Mesenchymal stem cell (in vitro differentiated cells and primary cell): ENCODE results near the gene TTYH1. TPM values are rescaled to one million over a fixed set of nuclear protein-coding genes. Genes with fewer than 3 reads are reported as not detected.
"Not testable (repeated sequence)": the region's sequence is repeated elsewhere in the genome, so short reads cannot be mapped to it uniquely, and the experiment has no call there.

ENCODE experiments used
- DNase-seq: peaks from one replicate; pipeline ENCODE4 v3.0.0-alpha.2; 2013
- H2AFZ ChIP-seq: one replicate; pipeline ENCODE4 v1.6.1; 2013; ENCODE audit warnings: low read depth, mild to moderate bottlenecking, control low read depth, inconsistent platforms, low read length, moderate library complexity
- H2AK5ac ChIP-seq: 2 replicates; pipeline ENCODE4 v1.6.1; 2013; ENCODE audit warnings: low read length, moderate library complexity, mild to moderate bottlenecking, inconsistent platforms; ENCODE audit not compliant: severe bottlenecking
- H2BK120ac ChIP-seq: one replicate; pipeline ENCODE4 v1.6.1; 2013; ENCODE audit warnings: low read depth, mild to moderate bottlenecking, inconsistent platforms, low read length, moderate library complexity
- H2BK12ac ChIP-seq, 2 experiments: one replicate each; pipeline ENCODE4 v1.6.1; 2013; ENCODE audit warnings: inconsistent platforms in 2 of 2, low read length in 2 of 2, mild to moderate bottlenecking in 2 of 2, moderate library complexity in 2 of 2, control low read depth in 1 of 2
- H2BK15ac ChIP-seq: one replicate; pipeline ENCODE4 v1.6.1; 2013; ENCODE audit warnings: mild to moderate bottlenecking, low read depth, inconsistent platforms; ENCODE audit not compliant: poor library complexity, severe bottlenecking
- H2BK5ac ChIP-seq: 2 replicates; pipeline ENCODE4 v1.6.1; 2013; ENCODE audit warnings: low read depth, mild to moderate bottlenecking, low read length, control low read depth, inconsistent platforms; ENCODE audit not compliant: poor library complexity, severe bottlenecking
- H3K14ac ChIP-seq, 2 experiments: one replicate each; pipeline ENCODE4 v1.6.1; 2013; ENCODE audit warnings: inconsistent platforms in 2 of 2, low read length in 2 of 2, control low read depth in 1 of 2, mild to moderate bottlenecking in 1 of 2, moderate library complexity in 1 of 2
- H3K18ac ChIP-seq, 2 experiments: one replicate each; pipeline ENCODE4 v1.6.1; 2013; ENCODE audit warnings: inconsistent platforms in 2 of 2, low read length in 2 of 2, control low read depth in 1 of 2, low read depth in 1 of 2, mild to moderate bottlenecking in 1 of 2
- H3K23ac ChIP-seq, 2 experiments: one replicate each; pipeline ENCODE4 v1.6.1; 2013; ENCODE audit warnings: inconsistent platforms in 2 of 2, low read length in 2 of 2, mild to moderate bottlenecking in 2 of 2, moderate library complexity in 2 of 2, control low read depth in 1 of 2
- H3K27ac ChIP-seq: 2 replicates; pipeline ENCODE4 v1.5.1; 2013; ENCODE audit warnings: mild to moderate bottlenecking, moderate library complexity, low read length, control low read depth, inconsistent platforms; ENCODE audit not compliant: poor library complexity, severe bottlenecking
- H3K27me3 ChIP-seq, 2 experiments: 2 replicates each; pipeline versions ENCODE4 v1.6.1 to v1.7.0; 2013; ENCODE audit warnings: low read length in 2 of 2, mild to moderate bottlenecking in 2 of 2, moderate library complexity in 2 of 2, control low read depth in 1 of 2, inconsistent platforms in 1 of 2; ENCODE audit not compliant: control insufficient read depth in 1 of 2, insufficient read depth in 1 of 2
- H3K36me3 ChIP-seq, 2 experiments: 2 replicates each; pipeline versions ENCODE4 v1.6.1 to v1.7.0; 2013; ENCODE audit warnings: low read length in 2 of 2, control low read depth in 1 of 2, inconsistent platforms in 1 of 2, low read depth in 1 of 2, mild to moderate bottlenecking in 1 of 2; ENCODE audit not compliant: insufficient read depth in 2 of 2, control insufficient read depth in 1 of 2
- H3K4ac ChIP-seq, 2 experiments: one replicate each; pipeline ENCODE4 v1.6.1; 2013; ENCODE audit warnings: inconsistent platforms in 2 of 2, low read length in 2 of 2, mild to moderate bottlenecking in 2 of 2, moderate library complexity in 2 of 2, control low read depth in 1 of 2, low read depth in 1 of 2
- H3K4me1 ChIP-seq: 2 replicates; pipeline ENCODE4 v1.6.1; 2013; ENCODE audit warnings: low read depth, low read length, control low read depth; ENCODE audit not compliant: control insufficient read depth, insufficient read depth
- H3K4me2 ChIP-seq: 2 replicates; pipeline ENCODE4 v1.6.1; 2013; ENCODE audit warnings: low read length, mild to moderate bottlenecking, inconsistent platforms; ENCODE audit not compliant: poor library complexity, severe bottlenecking
- H3K4me3 ChIP-seq, 2 experiments: 2 replicates each; pipeline versions ENCODE4 v1.5.1 to v1.7.0; 2013; ENCODE audit warnings: low read length in 2 of 2, mild to moderate bottlenecking in 2 of 2, control low read depth in 1 of 2, low read depth in 1 of 2; ENCODE audit not compliant: insufficient read depth in 1 of 2
- H3K79me1 ChIP-seq: replicated peaks from 2 replicates; pipeline ENCODE4 v1.6.1; 2013; ENCODE audit warnings: mild to moderate bottlenecking, control low read depth, low read length, inconsistent platforms; ENCODE audit not compliant: poor library complexity, severe bottlenecking
- H3K9ac ChIP-seq: 2 replicates; pipeline ENCODE4 v1.7.0; 2013; ENCODE audit warnings: mild to moderate bottlenecking, low read length, moderate library complexity
- H3K9me3 ChIP-seq: 2 replicates; pipeline ENCODE4 v1.7.0; 2013; ENCODE audit warnings: mild to moderate bottlenecking, low read length; ENCODE audit not compliant: control insufficient read depth
- H4K8ac ChIP-seq: one replicate; pipeline ENCODE4 v1.6.1; 2013; ENCODE audit warnings: inconsistent platforms, mild to moderate bottlenecking, low read length, moderate library complexity
- H4K91ac ChIP-seq: one replicate; pipeline ENCODE4 v1.6.1; 2013; ENCODE audit warnings: mild to moderate bottlenecking, low read length, inconsistent platforms
- WGBS: methylation state at CpG from one replicate; pipeline ENCODE4 v1.1.7; 2013; ENCODE audit warnings: mixed read lengths; 5-methylcytosine and 5-hydroxymethylcytosine counted together
- polyA plus RNA-seq, 2 experiments: library from polyadenylated mRNA; stranded (reverse); fragments of 200-250 nt; gene quantifications; one replicate each; pipeline ENCODE4 v1.2.3, GENCODE V29; 2013

The TTYH1 gene
- 0.04 TPM for polyA plus RNA-seq (2013, experiment 1 of 2)
- not detected for polyA plus RNA-seq (2013, experiment 2 of 2)

DNA sequence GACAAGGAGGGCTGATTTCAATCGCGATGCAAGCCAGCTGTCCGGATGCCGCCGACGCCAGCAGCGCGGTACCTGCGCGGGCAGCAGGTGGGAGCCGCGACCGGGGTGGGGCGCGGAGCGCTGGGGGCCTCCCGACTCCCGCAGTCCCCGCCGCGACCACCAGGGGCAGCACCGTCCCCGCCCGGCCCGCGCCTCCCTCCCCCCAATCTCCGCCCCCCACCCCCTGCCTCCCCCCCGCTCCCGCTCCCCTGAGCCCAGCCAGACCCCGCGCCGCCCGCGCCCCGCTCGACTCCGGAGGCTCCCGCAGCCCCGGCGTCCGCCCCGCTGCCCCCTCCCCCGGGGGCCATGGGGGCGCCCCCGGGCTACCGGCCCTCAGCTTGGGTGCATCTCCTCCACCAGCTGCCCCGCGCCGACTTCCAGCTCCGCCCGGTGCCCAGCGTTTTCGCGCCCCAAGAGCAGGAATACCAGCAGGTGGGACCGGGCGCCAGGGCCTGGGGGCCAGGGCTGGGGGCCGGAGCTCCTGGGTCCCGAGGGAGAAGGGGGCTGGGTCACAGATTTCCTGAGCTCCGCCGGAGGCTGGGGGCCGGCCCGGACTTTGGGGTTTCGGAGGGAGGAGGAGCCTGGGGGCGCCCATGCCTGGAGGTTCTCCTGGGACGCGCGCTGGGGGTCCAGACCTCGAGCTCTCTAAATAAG lies at the start of gene TTYH1:
TSS of gene TTYH1 (plus strand) at position 257 of the 693 bp plus-strand sequence. CDS start at position 346, 89 bp downstream.
- no peak within 1 kb of the TSS for H3K23ac ChIP-seq
- no peak within 1 kb of the TSS for H3K27ac ChIP-seq
- H3K4me1 ChIP-seq, result peaks cover 8% of the 10 kb centered on the region
- no peak within 1 kb of the TSS for H4K8ac ChIP-seq
- H3K4ac ChIP-seq, result no peak within 1 kb of the TSS
- no peak within 1 kb of the TSS for H3K9ac ChIP-seq
- H3K9me3 ChIP-seq, result no peaks in the 10 kb centered on the region
- no peak within 1 kb of the TSS for H2BK120ac ChIP-seq
- no peak within 1 kb of the TSS for H4K91ac ChIP-seq
- H2AK5ac ChIP-seq, result no peak within 1 kb of the TSS
- H3K79me1 ChIP-seq, result no peaks in the 10 kb centered on the region
- no peak within 1 kb of the TSS for H2AFZ ChIP-seq
- peaks cover 53 to 59% of the 10 kb centered on the region in 2 experiments for H3K27me3 ChIP-seq
- H2BK15ac ChIP-seq, result no peak within 1 kb of the TSS
- 12% methylated on average over 38 of the region's 68 CpGs for WGBS
- no peak within 1 kb of the TSS for H3K14ac ChIP-seq
- H2BK12ac ChIP-seq, result no peak within 1 kb of the TSS
- no peak within 1 kb of the TSS for H3K4me2 ChIP-seq
- H2BK5ac ChIP-seq, result no peak within 1 kb of the TSS
- DNase-seq, result no peak
- H3K36me3 ChIP-seq, result peaks cover 0 to 6% of the 10 kb centered on the region in 2 experiments
- H3K18ac ChIP-seq, result no peak within 1 kb of the TSS
- no peak within 1 kb of the TSS for H3K4me3 ChIP-seq

DNA sequence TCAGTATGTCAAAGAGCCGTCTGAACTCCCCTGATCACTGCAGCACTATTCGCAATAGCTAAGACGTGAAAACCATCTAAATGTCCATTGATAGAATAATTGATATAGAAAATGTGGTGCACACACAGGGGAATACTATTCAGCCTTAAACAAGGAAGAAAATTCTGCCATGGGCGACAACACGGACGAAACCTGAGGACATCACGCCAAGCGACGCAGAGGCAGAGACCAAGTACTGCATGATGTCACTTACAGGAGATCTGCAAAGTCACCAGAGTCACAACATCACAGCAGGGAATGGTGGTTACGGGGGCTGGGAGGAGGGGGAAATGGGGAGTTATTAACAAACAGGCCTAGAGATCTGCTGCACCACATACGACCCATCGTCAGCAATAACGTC lies 49.5 kb upstream of the TTYH1 start:
- not testable (repeated sequence) for H2BK12ac ChIP-seq, H3K4me2 ChIP-seq, H3K79me1 ChIP-seq, H3K14ac ChIP-seq, H3K36me3 ChIP-seq, H3K27ac ChIP-seq, H4K8ac ChIP-seq, H2BK15ac ChIP-seq, H3K18ac ChIP-seq, H3K9ac ChIP-seq, H3K4ac ChIP-seq, DNase-seq, H3K4me3 ChIP-seq, H3K4me1 ChIP-seq, H2BK5ac ChIP-seq, H4K91ac ChIP-seq, H2AFZ ChIP-seq, H3K27me3 ChIP-seq, H3K9me3 ChIP-seq, H2BK120ac ChIP-seq, H3K23ac ChIP-seq, H2AK5ac ChIP-seq
- WGBS, result 92% methylated on average over 6 of the region's 13 CpGs

DNA sequence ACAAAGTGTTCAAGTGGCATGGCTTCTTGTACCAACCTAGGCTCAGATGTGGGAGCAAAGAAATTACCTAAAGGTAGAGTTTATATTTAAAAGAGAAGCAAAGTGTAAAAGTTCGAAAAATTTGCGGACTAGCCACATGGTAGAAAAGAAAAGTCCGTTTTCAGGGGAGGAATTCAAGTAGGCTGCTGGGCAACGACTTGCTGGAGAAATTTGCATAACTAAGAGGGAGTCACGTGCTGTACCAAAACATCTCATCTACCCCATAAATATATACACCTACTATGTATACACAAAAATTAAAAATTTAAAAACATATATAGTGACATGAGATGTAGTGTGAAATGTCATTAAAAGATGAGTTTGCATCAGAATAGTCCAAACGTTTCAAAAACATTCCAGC lies 48.5 kb upstream of the TTYH1 start:
- H3K4me3 ChIP-seq, result no peak overlapping the region
- no peak overlapping the region for H2BK15ac ChIP-seq
- H2BK5ac ChIP-seq, result no peak overlapping the region
- H3K27me3 ChIP-seq, result peaks cover 0 to 4% of the 10 kb centered on the region in 2 experiments
- H3K79me1 ChIP-seq, result no peaks in the 10 kb centered on the region
- H2BK120ac ChIP-seq, result no peak overlapping the region
- no peak for DNase-seq
- H3K4ac ChIP-seq, result no peak overlapping the region
- H2AK5ac ChIP-seq, result no peak overlapping the region
- H3K4me1 ChIP-seq, result no peaks in the 10 kb centered on the region
- H4K8ac ChIP-seq, result no peak overlapping the region
- no peak overlapping the region for H2AFZ ChIP-seq
- 58% methylated on average over 3 of the region's 6 CpGs for WGBS
- H3K4me2 ChIP-seq, result no peak overlapping the region
- H3K9ac ChIP-seq, result no peak overlapping the region
- H3K36me3 ChIP-seq, result no peaks in the 10 kb centered on the region
- no peak overlapping the region for H3K27ac ChIP-seq
- H3K9me3 ChIP-seq, result no peaks in the 10 kb centered on the region
- H3K18ac ChIP-seq, result no peak overlapping the region
- H2BK12ac ChIP-seq, result no peak overlapping the region
- no peak overlapping the region for H3K23ac ChIP-seq
- H4K91ac ChIP-seq, result no peak overlapping the region
- no peak overlapping the region for H3K14ac ChIP-seq

DNA sequence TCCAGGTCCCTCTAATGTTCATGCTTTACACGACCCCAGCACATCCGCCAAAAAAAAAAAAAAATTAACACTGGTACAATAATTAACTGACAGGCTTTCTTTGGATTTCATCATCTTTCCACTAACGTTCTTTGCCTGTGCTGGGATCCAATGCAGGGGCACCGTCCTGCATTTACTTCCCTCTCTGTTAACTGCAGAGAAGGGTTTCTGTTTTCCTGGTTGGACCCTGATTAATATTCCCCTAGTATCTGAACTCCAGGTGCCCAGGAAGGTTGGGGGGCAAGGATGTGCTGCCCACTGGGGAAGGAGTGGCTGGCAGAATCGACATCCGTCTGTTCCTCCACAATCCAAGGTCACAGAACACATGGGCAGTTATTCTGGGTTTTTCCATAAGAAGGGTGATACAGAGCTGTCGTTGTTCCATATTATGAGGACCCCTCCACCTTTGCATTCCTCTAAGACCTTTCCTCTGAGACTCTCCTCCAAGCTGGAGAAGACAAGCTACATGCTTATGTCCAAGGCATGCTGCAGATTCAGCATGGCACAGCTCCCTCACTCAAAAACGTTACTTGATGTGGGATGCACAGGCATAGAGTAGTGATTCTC lies 46.1 kb upstream of the TTYH1 start:
- H2BK120ac ChIP-seq, result no peak overlapping the region
- no peak overlapping the region for H4K91ac ChIP-seq
- no peak overlapping the region for H3K9ac ChIP-seq
- DNase-seq, result no peak
- H3K36me3 ChIP-seq, result no peaks in the 10 kb centered on the region
- H2BK12ac ChIP-seq, result no peak overlapping the region
- no peak overlapping the region for H2BK5ac ChIP-seq
- no peak overlapping the region for H3K14ac ChIP-seq
- no peaks in the 10 kb centered on the region for H3K9me3 ChIP-seq
- no peak overlapping the region for H3K18ac ChIP-seq
- H2AFZ ChIP-seq, result no peak overlapping the region
- no peak overlapping the region for H3K23ac ChIP-seq
- no peak overlapping the region for H2BK15ac ChIP-seq
- H4K8ac ChIP-seq, result no peak overlapping the region
- H3K4ac ChIP-seq, result no peak overlapping the region
- H3K4me1 ChIP-seq, result no peaks in the 10 kb centered on the region
- 75% methylated on average over 7 of the region's 8 CpGs for WGBS
- peaks cover 0 to 4% of the 10 kb centered on the region in 2 experiments for H3K27me3 ChIP-seq
- no peak overlapping the region for H3K27ac ChIP-seq
- no peak overlapping the region for H2AK5ac ChIP-seq
- H3K4me3 ChIP-seq, result no peak overlapping the region
- no peak overlapping the region for H3K4me2 ChIP-seq
- H3K79me1 ChIP-seq, result no peaks in the 10 kb centered on the region
